GM12878 (cell line): Measurements from ENCODE around the gene CDC45. TPM values are rescaled to one million over a fixed set of nuclear protein-coding genes. Genes with fewer than 3 reads are reported as not detected.

ENCODE experiments used
- ATAC-seq: fragments of 200-7000 bp; cut with Tn5 transposase; 3 replicates; pipeline ENCODE4 v1.9.1; 2020; ENCODE audit warnings: mild to moderate bottlenecking, moderate library complexity
- BruUV-seq: library from RNA; stranded (reverse); fragments of 400-500 nt; replicated peaks from 2 replicates; lab custom pipeline; 2021; lab: Mats Ljungman, UMichigan
- CTCF ChIA-PET: fragments of 300-600 bp; sonication (Branson Sonifier 250); formaldehyde crosslinking; extraction: SDS; loops from one replicate; lab custom pipeline; 2021; ENCODE audit warnings: inconsistent platforms; lab: Yijun Ruan, JAX
- POLR2A ChIA-PET: fragments of 350-600 bp; formaldehyde crosslinking; extraction: SDS; loops from one replicate; lab custom pipeline; 2021; ENCODE audit warnings: inconsistent platforms; lab: Charles Lee
- RAD21 ChIA-PET: fragments of 300-600 bp; sonication (Branson Sonifier 250); formaldehyde crosslinking; loops from one replicate; lab custom pipeline; 2023; ENCODE audit warnings: antibody characterized with exemption; ENCODE audit not compliant: unreplicated experiment; lab: Charles Lee
- SMC1A ChIA-PET: fragments of 300-600 bp; sonication (Branson Sonifier 250); formaldehyde crosslinking; loops from one replicate; lab custom pipeline; 2023; ENCODE audit not compliant: unreplicated experiment, uncharacterized antibody; lab: Charles Lee
- DNase-seq: peaks from one replicate; pipeline ENCODE4 v3.0.0-alpha.2; 2011; ENCODE audit warnings: low read depth, low spot score
- FAIRE-seq: peaks from 3 replicates; lab custom pipeline; 2011; peaks lifted over from hg19 to GRCh38; lab: Jason Lieb, UNC
- H2AFZ ChIP-seq: 2 replicates; pipeline ENCODE4 v1.6.0; 2011; ENCODE audit warnings: low read depth, low read length, control low read depth; ENCODE audit not compliant: control insufficient read depth
- H3K27ac ChIP-seq: 2 replicates; pipeline ENCODE4 v1.5.1; 2011; ENCODE audit warnings: control low read depth; ENCODE audit not compliant: control insufficient read depth, insufficient read depth
- H3K27me3 ChIP-seq, 2 experiments: replicated peaks in 1 of 2; 2 replicates each; pipeline versions ENCODE4 v1.6.0 to v1.6.1; 2011; ENCODE audit warnings: low read length in 1 of 2; ENCODE audit not compliant: control insufficient read depth in 2 of 2, insufficient read depth in 2 of 2
- H3K36me3 ChIP-seq, 2 experiments: 2 replicates each; pipeline ENCODE4 v1.5.1; 2011; ENCODE audit warnings: low read length in 1 of 2; ENCODE audit not compliant: control insufficient read depth in 2 of 2, insufficient read depth in 2 of 2
- H3K4me1 ChIP-seq: 2 replicates; pipeline ENCODE4 v1.6.1; 2011; ENCODE audit warnings: mild to moderate bottlenecking, low read length, moderate library complexity, mixed read lengths; ENCODE audit not compliant: control insufficient read depth, insufficient read depth
- H3K4me2 ChIP-seq: 2 replicates; pipeline ENCODE4 v1.6.0; 2011; ENCODE audit warnings: control low read depth; ENCODE audit not compliant: control insufficient read depth, insufficient read depth
- H3K4me3 ChIP-seq: fragments of 200-600 bp; sonication (generic); 2 replicates; pipeline ENCODE4 v1.5.1; 2016
- H3K79me2 ChIP-seq: 2 replicates; pipeline ENCODE4 v1.6.0; 2011; ENCODE audit warnings: low read length; ENCODE audit not compliant: control insufficient read depth, insufficient read depth
- H3K9ac ChIP-seq: 2 replicates; pipeline ENCODE4 v1.8.0; 2011; ENCODE audit warnings: low read length, control low read depth, mixed read lengths; ENCODE audit not compliant: control insufficient read depth, insufficient read depth
- H3K9me3 ChIP-seq: replicated peaks from 3 replicates; pipeline ENCODE4 v1.5.1; 2011; ENCODE audit warnings: mild to moderate bottlenecking, low read length; ENCODE audit not compliant: control insufficient read depth, insufficient read depth
- H4K20me1 ChIP-seq: 2 replicates; pipeline ENCODE4 v1.6.0; 2011; ENCODE audit not compliant: control insufficient read depth, insufficient read depth
- BHLHE40 ChIP-seq, 2 experiments: fragments of 450-650 bp in 1 of 2; IDR thresholded peaks; 2 replicates each; pipeline ENCODE4 v1.6.1; 2011 to 2017; ENCODE audit warnings: low read depth in 2 of 2, borderline replicate concordance in 1 of 2, improper control_type of control experiment in 1 of 2, low read length in 1 of 2, mild to moderate bottlenecking in 1 of 2
- HSF1 ChIP-seq: fragments of 150-350 bp; IDR thresholded peaks from 2 replicates; pipeline ENCODE4 v1.6.1; 2014; ENCODE audit warnings: mild to moderate bottlenecking, low read depth, low read length
- IKZF1 ChIP-seq: fragments of 450-650 bp; conservative IDR thresholded peaks from 2 replicates; pipeline ENCODE4 v1.6.1; 2017; ENCODE audit warnings: antibody characterized with exemption, mild to moderate bottlenecking
- PAX5 ChIP-seq: IDR thresholded peaks from 2 replicates; pipeline ENCODE4 v1.6.1; 2011; ENCODE audit warnings: low read depth, low read length, borderline replicate concordance
- POLR2AphosphoS5 ChIP-seq: IDR thresholded peaks from 2 replicates; pipeline ENCODE4 v1.6.1; 2011; ENCODE audit warnings: mild to moderate bottlenecking, low read length, inconsistent platforms
- POU2F2 ChIP-seq: IDR thresholded peaks from 3 replicates; pipeline ENCODE4 v1.6.1; 2011; ENCODE audit warnings: low read depth, mild to moderate bottlenecking, low read length, borderline replicate concordance
- STAT3 ChIP-seq: IDR thresholded peaks from 2 replicates; pipeline ENCODE4 v1.6.1; 2011; ENCODE audit warnings: low read depth, low read length, improper control_type of control experiment
- SUPT20H ChIP-seq: IDR thresholded peaks from 2 replicates; pipeline ENCODE4 v1.6.1; 2011; ENCODE audit warnings: low read depth, mild to moderate bottlenecking, low read length, moderate library complexity, borderline replicate concordance; ENCODE audit not compliant: control insufficient read depth
- TBL1XR1 ChIP-seq: IDR thresholded peaks from 2 replicates; pipeline ENCODE4 v1.6.1; 2012; ENCODE audit warnings: low read depth, low read length, improper control_type of control experiment
- WRNIP1 ChIP-seq: IDR thresholded peaks from 2 replicates; pipeline ENCODE4 v1.6.1; 2011; ENCODE audit warnings: low read depth, low read length, improper control_type of control experiment, borderline replicate concordance
- YY1 ChIP-seq: IDR thresholded peaks from 2 replicates; pipeline ENCODE4 v1.6.1; 2011; ENCODE audit warnings: low read depth, mild to moderate bottlenecking, low read length
- ZBTB33 ChIP-seq: fragments of 450-650 bp; IDR thresholded peaks from 2 replicates; pipeline ENCODE4 v1.6.1; 2017; ENCODE audit warnings: mild to moderate bottlenecking
- WGBS: methylation state at CpG from one replicate; pipeline ENCODE4 v1.1.6; 2016; ENCODE audit warnings: low lambda C conversion rate; ENCODE audit not compliant: insufficient replicate concordance, insufficient coverage; ENCODE audit errors: missing lambda C conversion rate; 5-methylcytosine and 5-hydroxymethylcytosine counted together
- in situ Hi-C: fragments of 300-500 bp; cut with MboI; formaldehyde crosslinking; loops from 9 replicates; pipeline ENCODE4 v1.14.3; 2018; ENCODE audit warnings: mixed read lengths
- intact Hi-C: fragments of 100-400 bp; cut with micrococcal nuclease; formaldehyde crosslinking; loops from one replicate; pipeline ENCODE4 v1.14.2; 2022; ENCODE audit not compliant: unreplicated experiment
- polyA plus RNA-seq, 11 experiments: library from polyadenylated mRNA; depleted of rRNA in 4 of 11; unstranded in 6 of 11; stranded (reverse) in 5 of 11; fragments of >200 nt; fragmentation: Nextera tagmentation in 4 of 11; fragmentation: Illumina TruSeq in 1 of 11; extraction: Ambion mirVana in 4 of 11; extraction: Trizol in 1 of 11; gene quantifications; 1 replicate in 1 of 11; 2 replicates in 10 of 11; pipeline versions ENCODE4 v1.2.1 to v1.2.3, GENCODE V29; 2011 to 2016; ENCODE audit warnings: inconsistent platforms in 2 of 11, missing spikeins in 2 of 11, low read depth in 1 of 11
- total RNA-seq, 4 experiments: library from RNA; depleted of rRNA in 3 of 4; stranded (reverse); fragments of >200 nt in 3 of 4; fragmentation: Illumina TruSeq in 1 of 4; extraction: Trizol in 1 of 4; gene quantifications; 2 replicates each; pipeline versions ENCODE4 v1.2.1 to v1.2.3, GENCODE V29; 2013 to 2021

Gene CDC45
- total and polyA plus RNA-seq, 10 of the 15 experiments (the other 5 are each of a cell fraction or from before 2014, with no cell fraction given), result 40.8 to 88.5 (median 54.2) TPM

- H3K9me3 ChIP-seq, result no peaks in the 10 kb centered on the region; the same call in 2 of the 3 replicates
- CTCF ChIA-PET, result interaction anchor here (0.5 kb wide), 1 partner anchor 60 kb away, joined by 4 read pairs; no protein-coding TSS in a partner anchor
- no peak for DNase-seq
These were observed 70.7 kb downstream of the CDC45 start for GRCh38 chr22:19550382-19550781.

GRCh38 chr22:19553201-19553600, 73.5 kb downstream of the CDC45 start:
- POLR2A ChIA-PET, result no interaction called here

More at GRCh38 chr22:19550382-19550781, 70.7 kb downstream of the CDC45 start:
- H3K4me1 ChIP-seq, result no peaks in the 10 kb centered on the region
- FAIRE-seq (no peak), ATAC-seq (no peak)
- H2AFZ ChIP-seq, result no peak overlapping the region
- no peaks in the 10 kb centered on the region; a peak in 2 of 4 replicates for H3K27me3 ChIP-seq
- H3K79me2 ChIP-seq, result no peaks in the 10 kb centered on the region
- H3K36me3 ChIP-seq, result no peaks in the 10 kb centered on the region
- in situ Hi-C loops (no loop called here), intact Hi-C loops (no loop called here)
- H3K4me3 ChIP-seq, result no peak overlapping the region
- ChIA-PET RAD21 (no interaction called here), SMC1A (no interaction called here), POLR2A (no interaction called here)
- 43% methylated on average over 7 of the region's 7 CpGs for WGBS
- no peak overlapping the region for H3K4me2 ChIP-seq
- H3K9ac ChIP-seq, result no peak overlapping the region
- H4K20me1 ChIP-seq, result no peaks in the 10 kb centered on the region
- TF ChIP-seq POU2F2 (no peak), POLR2AphosphoS5 (no peak), SUPT20H (no peak)
- no peak overlapping the region for H3K27ac ChIP-seq
- no TSS peak for BruUV-seq

More at GRCh38 chr22:19553201-19553600, 73.5 kb downstream of the CDC45 start:
- in situ Hi-C loops, result no loop called here
- ChIA-PET SMC1A (no interaction called here), CTCF (no interaction called here), RAD21 (no interaction called here)
- Histone ChIP-seq H3K9ac (no peak overlapping the region), H3K27me3 (no peaks in the 10 kb centered on the region; a peak in 1 of 4 replicates), H3K27ac (no peak overlapping the region), H3K4me1 (no peaks in the 10 kb centered on the region), H3K36me3 (no peaks in the 10 kb centered on the region), H3K4me3 (no peak overlapping the region), H4K20me1 (no peaks in the 10 kb centered on the region), H3K4me2 (no peak overlapping the region)
- intact Hi-C loops, result no loop called here
- no peak for DNase-seq
- FAIRE-seq, result no peak
- no peak for TF ChIP-seq IKZF1
- no peak for TF ChIP-seq ZBTB33
- TF ChIP-seq YY1, result no peak
- no peak for TF ChIP-seq HSF1
- no peak for TF ChIP-seq TBL1XR1
- no peak for TF ChIP-seq STAT3
- no peak for TF ChIP-seq BHLHE40 (IDR thresholded peaks at IDR 0.05; ENCODE audit: borderline replicate concordance in 1 of 2, low read depth in 2 of 2, low read length in 1 of 2)
- TF ChIP-seq PAX5, result no peak
- no peak for TF ChIP-seq WRNIP1
- TF ChIP-seq, all 136 proteins: peak for 0
- no TSS peak for BruUV-seq
- Histone ChIP-seq H2AFZ (no peak overlapping the region), H3K9me3 (no peaks in the 10 kb centered on the region; the same call in 2 of the 3 replicates), H3K79me2 (no peaks in the 10 kb centered on the region)
- 23% methylated on average over 2 of the region's 2 CpGs for WGBS
- ATAC-seq, result no peak
